Lung (tissue), 12 donors: Measurements from ENCODE around the gene PLEKHO2. TPM values are rescaled to one million over a fixed set of nuclear protein-coding genes. Genes with fewer than 3 reads are reported as not detected.

ENCODE experiments used
- ATAC-seq: fragments of 200-7000 bp; cut with Tn5 transposase; one replicate; pipeline ENCODE4 v1.9.1; 2020; ENCODE audit warnings: moderate number of reproducible peaks; ENCODE audit not compliant: insufficient read depth, low FRiP score
- DNase-seq, 3 donors: peaks; one replicate each; pipeline ENCODE4 v3.0.0-alpha.2; 2013 to 2017
- H3K27ac ChIP-seq, 2 donors: one replicate each; pipeline ENCODE4 v1.5.1; 2013; ENCODE audit warnings: mild to moderate bottlenecking in 2 of 2, moderate library complexity in 2 of 2, control low read depth in 1 of 2, inconsistent platforms in 1 of 2, low read depth in 1 of 2, low read length in 1 of 2
- H3K27me3 ChIP-seq, 3 donors: one replicate each; pipeline ENCODE4 v1.5.1; 2013; ENCODE audit warnings: low read length in 2 of 3; ENCODE audit not compliant: control insufficient read depth in 3 of 3, insufficient read depth in 3 of 3
- H3K36me3 ChIP-seq, 4 donors: one replicate each; pipeline ENCODE4 v1.5.1; 2013; ENCODE audit warnings: low read length in 4 of 4, mild to moderate bottlenecking in 1 of 4, moderate library complexity in 1 of 4; ENCODE audit not compliant: control insufficient read depth in 4 of 4, insufficient read depth in 4 of 4
- H3K4me1 ChIP-seq, 5 donors: one replicate each; pipeline ENCODE4 v1.5.1; 2013; ENCODE audit warnings: low read length in 5 of 5, mild to moderate bottlenecking in 2 of 5, moderate library complexity in 1 of 5; ENCODE audit not compliant: control insufficient read depth in 5 of 5, insufficient read depth in 5 of 5
- H3K4me3 ChIP-seq: one replicate; pipeline ENCODE4 v1.5.1; 2013; ENCODE audit warnings: mild to moderate bottlenecking, control low read depth, moderate library complexity
- H3K9ac ChIP-seq, 2 donors: one replicate each; pipeline ENCODE4 v1.5.1; 2013; ENCODE audit warnings: low read length in 2 of 2, control low read depth in 1 of 2; ENCODE audit not compliant: insufficient read depth in 1 of 2
- H3K9me3 ChIP-seq, 4 donors: one replicate each; pipeline ENCODE4 v1.5.1; 2013; ENCODE audit warnings: low read length in 3 of 4, mild to moderate bottlenecking in 1 of 4, moderate library complexity in 1 of 4; ENCODE audit not compliant: control insufficient read depth in 4 of 4, insufficient read depth in 3 of 4
- WGBS, 2 donors: extraction: QIAGEN DNeasy Blood & Tissue Kit; methylation state at CpG; one replicate each; pipeline ENCODE4 v1.1.7; 2013; 5-methylcytosine and 5-hydroxymethylcytosine counted together
- polyA plus RNA-seq, 2 donors: library from polyadenylated mRNA; stranded (reverse); fragments of 200-250 nt; gene quantifications; one replicate each; pipeline ENCODE4 v1.2.1, GENCODE V29; 2013
- total RNA-seq, 2 donors: library from RNA; depleted of rRNA in 1 of 2; stranded (reverse); fragments of >200 nt in 1 of 2; gene quantifications; one replicate each; pipeline ENCODE4 v1.2.1, GENCODE V29; 2014 to 2021
- TF ChIP-seq, protein P1 (sequence below): IDR thresholded peaks from 2 replicates; pipeline ENCODE4 v1.5.1; 2012; ENCODE audit warnings: mild to moderate bottlenecking; ENCODE audit errors: control extremely low read depth, extremely low read depth
- donor health status: control.
- donor health status: control.
- donor health status: Bipolar disorder and iron deficiency.
- donor health status: healthy.
- donor health status: DM: yes; HTN: yes; CAD: no.

PLEKHO2 gene
- total and polyA plus RNA-seq, 4 donors = 25.6 to 84.1 (median 56.1) TPM

GRCh38 chr15:64888336-64888735 is 46.6 kb downstream of the PLEKHO2 start:
- H3K4me1 ChIP-seq = peaks cover 0 to 11% (median 7%) of the 10 kb centered on the region in 5 donors
- no peak overlapping the region for H3K9ac ChIP-seq
- H3K27me3 ChIP-seq = no peaks in the 10 kb centered on the region
- no peak for ATAC-seq
- no peaks in the 10 kb centered on the region for H3K36me3 ChIP-seq
- WGBS, 2 donors = 94 to 96% methylated on average over 6 of the region's 6 CpGs
- H3K9me3 ChIP-seq = no peaks in the 10 kb centered on the region
- H3K27ac ChIP-seq = no peak overlapping the region
- H3K4me3 ChIP-seq = no peak overlapping the region
- TF ChIP-seq, protein P1, sequence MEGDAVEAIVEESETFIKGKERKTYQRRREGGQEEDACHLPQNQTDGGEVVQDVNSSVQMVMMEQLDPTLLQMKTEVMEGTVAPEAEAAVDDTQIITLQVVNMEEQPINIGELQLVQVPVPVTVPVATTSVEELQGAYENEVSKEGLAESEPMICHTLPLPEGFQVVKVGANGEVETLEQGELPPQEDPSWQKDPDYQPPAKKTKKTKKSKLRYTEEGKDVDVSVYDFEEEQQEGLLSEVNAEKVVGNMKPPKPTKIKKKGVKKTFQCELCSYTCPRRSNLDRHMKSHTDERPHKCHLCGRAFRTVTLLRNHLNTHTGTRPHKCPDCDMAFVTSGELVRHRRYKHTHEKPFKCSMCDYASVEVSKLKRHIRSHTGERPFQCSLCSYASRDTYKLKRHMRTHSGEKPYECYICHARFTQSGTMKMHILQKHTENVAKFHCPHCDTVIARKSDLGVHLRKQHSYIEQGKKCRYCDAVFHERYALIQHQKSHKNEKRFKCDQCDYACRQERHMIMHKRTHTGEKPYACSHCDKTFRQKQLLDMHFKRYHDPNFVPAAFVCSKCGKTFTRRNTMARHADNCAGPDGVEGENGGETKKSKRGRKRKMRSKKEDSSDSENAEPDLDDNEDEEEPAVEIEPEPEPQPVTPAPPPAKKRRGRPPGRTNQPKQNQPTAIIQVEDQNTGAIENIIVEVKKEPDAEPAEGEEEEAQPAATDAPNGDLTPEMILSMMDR = no peak
- no peak for DNase-seq

DNA sequence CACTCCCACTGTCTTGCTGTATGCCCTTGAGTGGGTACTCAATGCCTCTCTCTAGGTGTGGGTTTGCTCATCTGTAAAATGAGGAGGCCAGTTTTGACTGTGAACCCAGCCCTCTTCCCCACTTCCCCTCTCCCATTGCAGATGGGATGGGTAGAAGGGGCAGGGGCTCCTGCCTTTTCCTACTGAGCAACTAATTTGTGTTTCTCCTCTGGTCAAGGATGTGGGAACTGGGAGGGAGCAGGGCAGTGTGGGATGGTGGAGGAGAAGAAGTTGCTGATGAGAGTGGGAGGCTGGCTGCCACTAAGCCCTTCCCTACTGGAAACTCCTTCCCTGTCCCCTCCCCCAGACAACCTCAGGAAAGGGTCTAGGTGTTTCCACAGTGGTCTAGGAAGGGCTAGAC is 49.8 kb downstream of the PLEKHO2 start:
- no peak overlapping the region for H3K9ac ChIP-seq
- ATAC-seq (no peak), DNase-seq (no peak)
- H3K4me1 ChIP-seq = peaks cover 0 to 24% (median 5%) of the 10 kb centered on the region in 5 donors
- no peaks in the 10 kb centered on the region for H3K36me3 ChIP-seq
- TF ChIP-seq, protein P1 = no peak
- peak overlapping the region in 1 of 2 donors; percentile 74 for H3K27ac ChIP-seq
- no peak overlapping the region for H3K4me3 ChIP-seq
- H3K27me3 ChIP-seq = no peaks in the 10 kb centered on the region
- H3K9me3 ChIP-seq = no peaks in the 10 kb centered on the region

DNA sequence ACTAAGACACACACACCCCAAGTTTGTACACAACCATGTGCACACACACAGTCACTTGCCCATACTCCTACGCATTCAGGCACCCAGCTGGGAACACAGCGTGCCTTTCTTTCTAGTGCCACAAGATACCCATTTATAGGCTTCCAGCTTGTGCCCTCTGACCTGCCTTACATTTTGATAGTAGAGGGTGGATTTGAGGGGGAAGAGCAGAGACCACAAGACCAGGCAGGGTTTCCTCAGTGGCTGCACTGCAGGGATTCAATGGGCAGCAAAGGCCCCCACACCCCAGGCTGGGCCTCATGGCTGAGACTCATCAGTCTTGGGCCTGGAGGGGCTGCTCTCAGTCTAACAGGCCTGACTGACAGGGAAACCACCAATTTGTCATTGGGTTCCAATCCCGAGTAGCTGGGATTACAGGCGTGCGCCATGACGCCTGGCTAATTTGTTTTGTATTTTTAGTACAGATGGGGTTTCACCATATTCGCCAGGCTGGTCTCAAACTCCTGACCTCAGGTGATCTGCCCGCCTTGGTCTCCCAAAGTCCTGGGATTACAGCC is 51.2 kb downstream of the PLEKHO2 start:
- H3K4me3 ChIP-seq = no peak overlapping the region
- WGBS, 2 donors = 82 to 83% methylated on average over 8 of the region's 8 CpGs

More for the DNA sequence above, 51.2 kb downstream of the PLEKHO2 start:
- no peak overlapping the region for H3K9ac ChIP-seq
- ATAC-seq = no peak
- peaks cover 0 to 32% (median 11%) of the 10 kb centered on the region in 5 donors for H3K4me1 ChIP-seq
- no peaks in the 10 kb centered on the region for H3K36me3 ChIP-seq
- H3K27ac ChIP-seq = peak overlapping the region; percentile 88 to 94
- no peak for DNase-seq
- H3K9me3 ChIP-seq = no peaks in the 10 kb centered on the region
- TF ChIP-seq, protein P1 = no peak
- no peaks in the 10 kb centered on the region for H3K27me3 ChIP-seq
